Fibroblast of lung (primary cell): ENCODE data around the gene CHGA.

Experiments
- EZH2 ChIP-seq: IDR thresholded peaks from 2 replicates; pipeline ENCODE4 v1.5.1; 2012; ENCODE audit warnings: low read length, control low read depth, mild to moderate bottlenecking; ENCODE audit errors: missing control alignments
- TF ChIP-seq, protein P1 (sequence below), 2 donors: IDR thresholded peaks in 1 of 2; conservative IDR thresholded peaks in 1 of 2; 1 replicate in 1 of 2; 2 replicates in 1 of 2; pipeline ENCODE4 v1.5.1; 2011 to 2012; ENCODE audit warnings: low read length in 2 of 2, control low read depth in 1 of 2, inconsistent platforms in 1 of 2, low read depth in 1 of 2, mild to moderate bottlenecking in 1 of 2

- TF ChIP-seq, protein P1, sequence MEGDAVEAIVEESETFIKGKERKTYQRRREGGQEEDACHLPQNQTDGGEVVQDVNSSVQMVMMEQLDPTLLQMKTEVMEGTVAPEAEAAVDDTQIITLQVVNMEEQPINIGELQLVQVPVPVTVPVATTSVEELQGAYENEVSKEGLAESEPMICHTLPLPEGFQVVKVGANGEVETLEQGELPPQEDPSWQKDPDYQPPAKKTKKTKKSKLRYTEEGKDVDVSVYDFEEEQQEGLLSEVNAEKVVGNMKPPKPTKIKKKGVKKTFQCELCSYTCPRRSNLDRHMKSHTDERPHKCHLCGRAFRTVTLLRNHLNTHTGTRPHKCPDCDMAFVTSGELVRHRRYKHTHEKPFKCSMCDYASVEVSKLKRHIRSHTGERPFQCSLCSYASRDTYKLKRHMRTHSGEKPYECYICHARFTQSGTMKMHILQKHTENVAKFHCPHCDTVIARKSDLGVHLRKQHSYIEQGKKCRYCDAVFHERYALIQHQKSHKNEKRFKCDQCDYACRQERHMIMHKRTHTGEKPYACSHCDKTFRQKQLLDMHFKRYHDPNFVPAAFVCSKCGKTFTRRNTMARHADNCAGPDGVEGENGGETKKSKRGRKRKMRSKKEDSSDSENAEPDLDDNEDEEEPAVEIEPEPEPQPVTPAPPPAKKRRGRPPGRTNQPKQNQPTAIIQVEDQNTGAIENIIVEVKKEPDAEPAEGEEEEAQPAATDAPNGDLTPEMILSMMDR (conservative IDR thresholded peaks at IDR 0.05 in 1 of 2, IDR thresholded peaks at IDR 0.05 in 1 of 2; ENCODE audit: low read depth in 1 of 2, low read length in 2 of 2): no peak
- no peak for TF ChIP-seq EZH2
Measured at GRCh38 chr14:92938890-92939671, 16.1 kb downstream of the CHGA start.
